Activated T-cell treated with anti-CD3 and anti-CD28 coated beads, Interleukin-2, amount 50 U/mL, for 24 hours (primary cell): ENCODE data around the gene METRNL.

Source experiments
- DNase-seq: peaks from one replicate; pipeline ENCODE4 v3.0.0-alpha.2; 2020
- H3K27ac Mint-ChIP-seq: 2 replicates; pipeline ENCODE4 v1.8.0; 2020; ENCODE audit warnings: mild to moderate bottlenecking, mixed read lengths
- H3K27me3 Mint-ChIP-seq: 2 replicates; pipeline ENCODE4 v1.8.0; 2020; ENCODE audit warnings: mixed read lengths
- H3K36me3 Mint-ChIP-seq: 2 replicates; pipeline ENCODE4 v1.8.0; 2020; ENCODE audit warnings: low read depth, mixed read lengths
- H3K4me1 Mint-ChIP-seq: 2 replicates; pipeline ENCODE4 v1.8.0; 2020; ENCODE audit warnings: low read depth, mixed read lengths
- H3K4me3 Mint-ChIP-seq: 2 replicates; pipeline ENCODE4 v1.8.0; 2020; ENCODE audit warnings: mild to moderate bottlenecking, moderate library complexity, mixed read lengths
- H3K9me3 Mint-ChIP-seq: 2 replicates; pipeline ENCODE4 v1.8.0; 2020; ENCODE audit warnings: mixed read lengths

Gene METRNL

DNA sequence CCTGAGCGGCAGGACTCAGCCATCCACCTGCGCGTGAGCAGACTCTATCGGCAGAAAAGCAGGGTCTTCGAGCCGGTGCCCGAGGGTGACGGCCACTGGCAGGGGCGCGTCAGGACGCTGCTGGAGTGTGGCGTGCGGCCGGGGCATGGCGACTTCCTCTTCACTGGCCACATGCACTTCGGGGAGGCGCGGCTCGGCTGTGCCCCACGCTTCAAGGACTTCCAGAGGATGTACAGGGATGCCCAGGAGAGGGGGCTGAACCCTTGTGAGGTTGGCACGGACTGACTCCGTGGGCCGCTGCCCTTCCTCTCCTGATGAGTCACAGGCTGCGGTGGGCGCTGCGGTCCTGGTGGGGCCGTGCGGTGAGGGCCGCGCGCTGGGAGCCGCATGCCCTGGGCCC lies 14.9 kb downstream of the METRNL start:
- no peak for DNase-seq
- peaks cover 11% of the 10 kb centered on the region for H3K27me3 Mint-ChIP-seq
- H3K4me3 Mint-ChIP-seq, result no peak overlapping the region
- H3K9me3 Mint-ChIP-seq, result no peaks in the 10 kb centered on the region
- H3K4me1 Mint-ChIP-seq, result peaks cover under 1% of the 10 kb centered on the region
- H3K36me3 Mint-ChIP-seq, result peaks cover 24% of the 10 kb centered on the region
- no peak overlapping the region for H3K27ac Mint-ChIP-seq

DNA sequence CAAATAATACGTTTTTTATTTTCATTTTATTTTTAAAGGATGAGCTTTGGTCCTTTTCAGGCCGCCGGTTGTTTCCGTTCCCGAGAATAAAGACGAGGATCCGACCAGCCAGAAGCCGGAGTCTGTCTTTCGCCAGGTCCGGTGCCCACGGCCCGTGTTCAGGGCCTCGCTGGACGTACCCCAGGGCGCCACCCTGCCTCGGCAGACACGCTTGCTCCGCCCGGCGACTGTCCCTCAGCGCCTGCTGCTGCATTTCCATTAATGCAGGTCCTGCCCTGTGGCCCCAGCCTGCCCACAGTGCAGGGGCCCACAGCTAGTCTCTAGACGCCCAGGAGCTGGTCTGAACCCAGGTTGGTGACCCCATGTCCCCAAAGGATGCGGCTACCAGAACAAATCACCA lies 15.6 kb downstream of the METRNL start:
- peaks cover 5% of the 10 kb centered on the region for H3K4me1 Mint-ChIP-seq
- peaks cover 17% of the 10 kb centered on the region for H3K27me3 Mint-ChIP-seq
- H3K4me3 Mint-ChIP-seq, result no peak overlapping the region
- no peaks in the 10 kb centered on the region for H3K9me3 Mint-ChIP-seq
- no peak for DNase-seq
- H3K27ac Mint-ChIP-seq, result no peak overlapping the region
- peaks cover 21% of the 10 kb centered on the region for H3K36me3 Mint-ChIP-seq

DNA sequence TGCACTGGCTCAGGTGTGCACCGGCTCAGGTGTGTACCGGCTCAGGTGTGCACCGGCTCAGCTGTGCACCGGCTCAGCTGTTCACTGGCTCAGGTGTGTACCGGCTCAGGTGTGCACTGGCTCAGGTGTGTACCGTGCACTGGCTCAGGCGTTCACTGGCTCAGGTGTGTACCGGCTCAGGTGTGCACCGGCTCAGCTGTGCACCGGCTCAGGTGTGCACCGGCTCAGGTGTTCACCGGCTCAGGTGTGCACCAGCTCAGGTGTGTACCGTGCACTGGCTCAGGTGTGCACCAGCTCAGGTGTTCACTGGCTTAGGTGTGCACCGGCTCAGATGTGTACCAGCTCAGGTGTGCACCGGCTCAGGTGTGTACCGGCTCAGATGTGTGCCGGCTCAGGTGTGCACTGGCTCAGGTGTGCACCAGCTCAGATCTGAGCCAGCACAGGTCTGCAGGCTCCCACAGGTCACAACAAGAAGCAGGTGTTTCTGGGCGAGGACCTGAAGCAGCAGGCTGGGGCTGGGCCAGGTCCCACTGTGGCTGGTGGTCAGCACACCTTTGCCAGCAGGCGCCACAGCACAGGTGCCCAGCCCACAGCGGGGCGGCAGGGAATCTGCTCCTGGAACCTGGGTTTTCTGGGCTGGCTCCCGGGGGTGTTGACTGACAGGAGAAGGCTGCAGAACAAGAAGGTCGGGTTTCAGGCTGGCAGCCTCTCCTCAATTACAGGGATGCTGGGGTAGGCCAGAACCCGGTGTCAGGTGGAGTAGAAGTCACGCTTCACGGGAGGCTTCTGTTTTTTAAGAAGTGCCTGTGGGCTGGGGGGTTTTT lies 17.2 kb downstream of the METRNL start:
- Mint-ChIP-seq H3K27ac (no peak overlapping the region), H3K4me3 (no peak overlapping the region), H3K27me3 (peaks cover 29% of the 10 kb centered on the region), H3K36me3 (peaks cover 17% of the 10 kb centered on the region), H3K9me3 (no peaks in the 10 kb centered on the region), H3K4me1 (peaks cover 7% of the 10 kb centered on the region)
- no peak for DNase-seq

DNA sequence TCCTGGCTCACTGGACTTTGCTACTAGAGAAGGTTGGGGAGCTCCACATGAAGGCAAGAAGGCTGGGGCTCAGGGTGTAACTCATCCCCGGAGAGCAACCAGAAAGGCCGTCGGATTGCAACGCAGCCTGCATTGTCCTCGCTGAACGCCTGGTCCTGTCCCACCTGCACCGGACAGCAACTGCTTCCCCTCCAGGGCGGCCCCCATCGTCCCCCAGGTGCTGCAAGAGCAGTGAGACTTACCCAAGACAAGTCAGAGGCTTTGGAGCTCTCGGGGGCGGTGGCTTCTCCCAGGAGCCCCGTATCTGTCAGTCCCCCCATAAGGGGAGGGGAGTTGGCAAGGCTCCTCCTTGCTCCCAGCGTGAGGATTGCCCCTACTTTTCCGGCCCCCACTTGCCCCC lies 18.4 kb downstream of the METRNL start:
- Mint-ChIP-seq H3K4me1 (peaks cover 7% of the 10 kb centered on the region), H3K27me3 (peaks cover 32% of the 10 kb centered on the region), H3K36me3 (peaks cover 17% of the 10 kb centered on the region), H3K27ac (no peak overlapping the region), H3K9me3 (no peaks in the 10 kb centered on the region), H3K4me3 (no peak overlapping the region)
- no peak for DNase-seq

DNA sequence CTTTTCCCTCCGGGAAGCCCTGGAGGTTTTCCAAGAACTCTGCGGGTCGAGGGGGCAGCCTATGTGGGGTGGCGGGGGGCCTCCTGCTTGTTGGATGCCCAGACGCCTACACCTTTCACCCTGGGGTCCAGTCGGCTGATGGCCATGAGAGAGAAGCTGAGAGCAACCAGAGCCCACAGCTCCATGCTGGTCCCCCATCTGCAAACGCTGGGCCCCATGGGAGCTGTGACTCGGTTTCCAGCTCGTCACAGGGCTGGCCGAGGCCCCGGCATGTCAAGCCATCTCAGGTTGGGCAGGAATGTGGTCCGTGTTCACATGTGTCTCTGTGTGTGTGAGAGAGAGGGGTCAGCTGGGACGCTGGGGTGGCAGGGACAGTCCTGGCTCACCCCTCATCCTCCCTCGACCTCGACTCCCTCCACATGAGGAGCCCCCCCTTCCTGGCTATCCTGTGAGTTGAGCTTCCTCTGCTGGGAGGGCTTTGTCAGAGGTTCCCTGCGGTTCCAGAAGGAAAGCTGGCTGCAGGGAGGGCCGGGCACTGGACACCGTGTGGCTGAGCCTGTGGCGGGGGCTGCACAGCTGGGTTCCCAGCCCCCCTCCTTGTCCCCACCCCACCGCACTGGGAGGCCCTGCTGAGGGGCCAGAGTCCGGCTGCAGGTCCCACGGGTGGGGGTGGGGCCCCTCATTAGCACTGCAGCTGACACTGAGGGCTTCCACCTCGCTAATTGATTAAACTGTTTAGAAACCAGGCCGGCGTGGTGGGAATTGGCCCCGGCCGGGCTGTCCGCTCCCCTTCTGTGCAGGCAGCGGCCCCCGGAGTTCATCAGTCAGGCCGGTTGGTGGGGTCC lies 19.1 kb downstream of the METRNL start:
- no peak overlapping the region for H3K27ac Mint-ChIP-seq

DNA sequence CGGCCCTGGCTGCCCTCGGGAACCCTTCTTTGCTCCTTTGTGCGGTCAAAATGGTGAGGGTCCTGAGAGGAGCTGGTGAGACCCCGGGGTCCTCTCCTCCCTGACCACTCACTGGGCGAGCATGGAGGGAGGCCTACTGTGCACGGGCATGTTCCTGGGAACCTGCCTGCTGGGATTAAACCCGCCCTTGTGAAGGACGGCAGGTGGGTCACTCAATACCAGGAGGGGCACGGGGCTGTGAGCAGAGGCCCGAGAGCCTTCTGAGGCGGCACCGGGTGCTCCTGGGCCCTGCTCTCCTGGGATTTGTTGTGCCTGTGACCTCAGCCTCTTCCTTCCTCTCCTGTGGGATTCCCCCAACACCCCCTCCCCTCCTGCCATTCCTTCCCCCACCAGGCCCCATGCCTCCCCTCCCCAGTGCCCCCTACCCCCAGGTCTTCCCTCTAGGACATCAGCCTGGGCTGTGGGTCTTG lies 19.7 kb downstream of the METRNL start:
- H3K27me3 Mint-ChIP-seq, result peaks cover 32% of the 10 kb centered on the region
- DNase-seq, result no peak
- no peaks in the 10 kb centered on the region for H3K9me3 Mint-ChIP-seq
- peaks cover 12% of the 10 kb centered on the region for H3K36me3 Mint-ChIP-seq
- peaks cover 7% of the 10 kb centered on the region for H3K4me1 Mint-ChIP-seq
- H3K27ac Mint-ChIP-seq, result no peak overlapping the region
- no peak overlapping the region for H3K4me3 Mint-ChIP-seq

More for the DNA sequence above, 19.1 kb downstream of the METRNL start:
- peaks cover 32% of the 10 kb centered on the region for H3K27me3 Mint-ChIP-seq
- H3K4me3 Mint-ChIP-seq, result no peak overlapping the region
- H3K36me3 Mint-ChIP-seq, result peaks cover 17% of the 10 kb centered on the region
- DNase-seq, result no peak
- no peaks in the 10 kb centered on the region for H3K9me3 Mint-ChIP-seq
- peaks cover 7% of the 10 kb centered on the region for H3K4me1 Mint-ChIP-seq

DNA sequence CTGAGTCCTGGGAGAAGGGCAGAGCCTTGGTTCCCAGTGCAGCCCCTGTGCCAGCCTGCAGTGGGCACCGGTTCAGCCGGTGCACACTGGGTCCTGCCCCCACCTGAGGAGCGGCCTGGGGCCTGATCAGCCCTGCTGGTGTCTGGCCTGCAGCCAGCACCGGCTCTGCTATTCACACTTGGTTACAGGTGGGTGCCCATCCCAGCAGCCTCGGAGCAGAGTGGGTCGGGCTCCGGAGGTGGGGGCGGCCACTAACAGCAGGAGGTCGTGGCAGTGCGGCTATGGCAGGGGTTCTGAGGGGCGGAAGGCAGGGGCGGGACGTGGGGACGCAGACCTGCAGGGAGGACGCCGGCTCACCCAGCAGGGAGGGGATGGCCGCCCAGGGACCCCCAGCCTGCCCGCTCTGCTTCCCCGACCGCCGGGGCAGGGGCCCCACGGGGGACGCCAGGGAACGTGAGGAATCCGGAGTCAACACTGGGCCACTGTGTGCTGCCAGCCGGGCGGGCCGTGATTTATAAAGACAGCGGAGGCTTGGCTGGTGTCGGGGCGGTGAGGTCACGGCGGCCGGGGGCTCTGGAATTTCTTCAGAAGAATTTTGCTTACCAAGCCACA lies 20.3 kb downstream of the METRNL start:
- H3K27me3 Mint-ChIP-seq, result peaks cover 32% of the 10 kb centered on the region
- DNase-seq, result peak; percentile 41
- H3K9me3 Mint-ChIP-seq, result no peaks in the 10 kb centered on the region
- H3K4me3 Mint-ChIP-seq, result no peak overlapping the region
- H3K27ac Mint-ChIP-seq, result no peak overlapping the region
- peaks cover 10% of the 10 kb centered on the region for H3K36me3 Mint-ChIP-seq
- peaks cover 7% of the 10 kb centered on the region for H3K4me1 Mint-ChIP-seq

DNA sequence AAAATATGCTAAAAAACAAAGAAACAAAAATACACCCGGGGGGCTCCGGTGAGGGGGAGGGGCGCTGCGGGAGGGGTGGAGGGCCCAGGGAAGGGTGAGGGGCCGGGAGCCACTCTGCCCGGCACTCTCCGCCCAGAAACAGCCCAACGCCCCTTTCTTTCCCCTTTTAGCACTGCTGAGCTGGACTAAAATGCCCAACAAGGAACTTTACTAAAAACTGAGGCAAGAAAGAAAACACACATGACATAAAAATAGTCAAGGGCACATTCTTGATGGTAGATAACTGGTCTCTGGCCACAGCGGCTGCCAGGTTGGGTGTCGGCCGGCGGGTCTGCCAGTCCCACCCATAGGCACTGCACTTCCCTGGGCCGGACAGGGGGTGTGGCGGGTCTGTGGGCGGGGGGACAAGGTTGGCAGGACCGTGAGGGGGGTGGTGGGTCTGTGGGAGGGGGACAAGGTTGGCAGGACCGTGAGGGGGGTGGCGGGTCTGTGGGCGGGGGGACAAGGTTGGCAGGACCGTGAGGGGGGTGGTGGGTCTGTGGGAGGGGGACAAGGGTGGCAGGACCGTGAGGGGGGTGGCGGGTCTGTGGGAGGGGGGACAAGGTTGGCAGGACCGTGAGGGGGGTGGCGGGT lies 20.9 kb downstream of the METRNL start:
- no peak for DNase-seq
- Mint-ChIP-seq H3K4me3 (no peak overlapping the region), H3K4me1 (peaks cover 7% of the 10 kb centered on the region), H3K9me3 (no peaks in the 10 kb centered on the region), H3K27me3 (peaks cover 32% of the 10 kb centered on the region), H3K36me3 (peaks cover 6% of the 10 kb centered on the region), H3K27ac (no peak overlapping the region)

DNA sequence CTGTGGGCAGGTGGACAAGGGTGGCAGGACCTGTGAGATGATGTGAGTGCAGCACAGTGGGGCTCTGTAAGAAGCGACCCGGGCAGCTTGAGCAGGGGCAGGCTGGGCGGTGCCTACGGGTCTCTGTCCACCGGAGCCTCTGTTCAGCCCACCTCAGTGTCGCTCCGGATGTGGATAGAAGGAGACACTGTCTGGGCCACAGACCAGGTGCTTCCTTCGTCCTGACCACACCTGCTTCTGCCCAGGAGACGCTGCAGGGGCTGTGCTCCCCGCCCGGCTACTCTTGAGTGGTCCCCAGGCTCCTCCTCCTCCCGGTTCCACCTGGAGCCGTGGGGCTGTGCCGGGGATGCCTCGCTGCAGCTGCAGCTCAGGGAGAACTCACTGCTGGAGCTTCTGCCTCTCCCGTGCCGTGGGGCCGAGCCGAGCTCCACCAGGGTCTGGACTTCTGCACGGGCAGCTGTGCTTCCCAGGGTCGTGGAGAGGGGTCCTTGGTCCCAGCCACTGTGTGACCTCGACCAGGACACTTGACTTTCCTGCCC lies 21.5 kb downstream of the METRNL start:
- no peak overlapping the region for H3K27ac Mint-ChIP-seq
- no peaks in the 10 kb centered on the region for H3K9me3 Mint-ChIP-seq
- peaks cover under 1% of the 10 kb centered on the region for H3K36me3 Mint-ChIP-seq
- no peak for DNase-seq
- H3K4me1 Mint-ChIP-seq, result peaks cover 7% of the 10 kb centered on the region
- no peak overlapping the region for H3K4me3 Mint-ChIP-seq
- peaks cover 32% of the 10 kb centered on the region for H3K27me3 Mint-ChIP-seq

DNA sequence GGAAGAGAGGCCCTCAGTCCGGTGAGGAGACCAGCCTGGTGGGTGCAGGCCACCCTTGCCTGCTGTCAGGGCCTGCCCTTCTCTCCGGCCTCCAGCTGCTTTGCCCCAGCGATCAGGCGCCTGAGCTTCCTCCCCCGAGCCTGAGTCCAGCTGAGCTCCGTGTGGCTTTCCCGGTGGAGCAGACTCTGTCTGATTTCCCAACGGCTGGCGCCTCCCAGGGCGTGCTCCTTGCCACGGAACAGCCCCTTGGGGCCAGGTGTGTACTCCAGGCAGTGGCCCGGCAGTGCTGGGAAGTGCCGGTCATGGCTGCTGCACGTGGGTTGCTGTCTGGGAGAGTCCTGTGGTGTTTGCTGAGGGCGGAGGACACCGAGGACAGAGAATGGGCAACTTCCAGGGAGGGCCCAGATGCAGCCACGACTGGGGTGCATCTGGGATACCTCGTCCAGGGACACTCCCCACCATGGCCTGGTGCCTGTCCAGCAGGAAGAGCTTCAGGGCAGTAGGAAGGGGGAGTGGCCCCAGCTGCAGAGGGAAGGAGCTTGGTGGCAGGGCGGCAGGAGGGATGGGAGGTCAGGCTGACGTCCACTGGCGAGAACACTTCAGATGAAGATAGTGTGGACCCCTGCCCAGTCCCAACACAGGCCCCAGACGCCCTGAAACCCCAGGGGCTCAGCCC lies 22.5 kb downstream of the METRNL start:
- peaks cover 34% of the 10 kb centered on the region for H3K27me3 Mint-ChIP-seq
- H3K4me3 Mint-ChIP-seq, result no peak overlapping the region
- H3K27ac Mint-ChIP-seq, result no peak overlapping the region
- no peaks in the 10 kb centered on the region for H3K36me3 Mint-ChIP-seq
- no peaks in the 10 kb centered on the region for H3K9me3 Mint-ChIP-seq
- peaks cover 7% of the 10 kb centered on the region for H3K4me1 Mint-ChIP-seq
- DNase-seq, result no peak

DNA sequence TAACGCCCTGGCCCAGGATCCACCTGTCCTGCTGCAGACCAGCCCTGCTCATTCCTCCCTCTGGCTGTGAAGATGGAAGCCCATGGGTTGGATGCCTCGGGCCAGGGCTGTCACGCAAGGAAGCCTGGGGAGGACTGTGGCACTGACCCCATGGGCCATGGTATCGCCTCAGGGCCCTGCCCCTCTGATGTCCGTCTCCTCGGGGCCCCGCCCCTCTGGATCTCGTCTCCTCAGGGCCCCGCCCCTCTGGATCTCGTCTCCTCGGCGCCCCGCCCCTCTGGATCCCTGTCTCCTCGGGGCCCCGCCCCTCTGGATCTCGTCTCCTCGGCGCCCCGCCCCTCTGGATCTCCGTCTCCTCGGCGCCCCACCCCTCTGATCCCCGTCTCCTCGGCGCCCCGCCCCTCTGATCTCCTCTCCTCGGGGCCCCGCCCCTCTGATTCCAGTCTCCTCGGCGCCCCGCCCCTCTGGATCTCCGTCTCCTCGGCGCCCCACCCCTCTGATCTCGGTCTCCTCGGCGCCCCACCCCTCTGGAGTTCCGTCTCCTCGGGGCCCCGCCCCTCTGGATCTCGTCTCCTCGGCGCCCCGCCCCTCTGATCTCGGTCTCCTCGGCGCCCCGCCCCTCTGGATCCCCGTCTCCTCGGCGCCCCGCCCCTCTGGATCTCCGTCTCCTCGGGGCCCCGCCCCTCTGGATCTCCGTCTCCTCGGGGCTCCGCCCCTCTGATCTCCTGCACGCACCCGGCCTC lies 24.0 kb downstream of the METRNL start:
- Mint-ChIP-seq H3K36me3 (no peaks in the 10 kb centered on the region), H3K27ac (no peak overlapping the region), H3K4me1 (peaks cover 7% of the 10 kb centered on the region), H3K4me3 (no peak overlapping the region), H3K9me3 (no peaks in the 10 kb centered on the region), H3K27me3 (peaks cover 29% of the 10 kb centered on the region)
- DNase-seq, result no peak

DNA sequence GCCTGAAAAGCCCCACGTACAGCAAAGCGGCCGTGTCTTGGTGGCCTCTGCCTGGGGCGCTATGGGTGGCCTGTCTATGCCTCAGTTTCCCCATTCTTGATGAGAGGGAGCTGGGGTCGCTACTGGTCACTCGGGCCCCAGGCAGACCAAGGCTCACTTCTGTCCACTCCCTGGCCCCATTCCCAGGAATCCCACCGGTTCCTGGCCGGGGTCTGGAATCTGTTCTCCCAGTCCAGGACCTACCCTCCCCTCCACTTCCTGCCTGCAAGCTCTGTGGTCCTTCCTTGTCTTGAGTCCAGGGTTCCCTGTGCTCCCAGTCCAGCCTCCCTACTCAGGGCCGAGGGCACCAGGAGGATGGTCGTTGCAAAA lies 24.5 kb downstream of the METRNL start:
- Mint-ChIP-seq H3K9me3 (no peaks in the 10 kb centered on the region), H3K4me1 (peaks cover 7% of the 10 kb centered on the region), H3K27me3 (peaks cover 27% of the 10 kb centered on the region), H3K4me3 (no peak overlapping the region), H3K27ac (no peak overlapping the region), H3K36me3 (no peaks in the 10 kb centered on the region)
- DNase-seq, result no peak
